Lower lobe of right lung (tissue), 2 donors: Measurements from ENCODE around the gene SERGEF. TPM values are rescaled to one million over a fixed set of nuclear protein-coding genes. Genes with fewer than 3 reads are reported as not detected.

Experiments
- ATAC-seq, 2 donors: fragments of 200-7000 bp; cut with Tn5 transposase; one replicate each; pipeline ENCODE4 v1.9.1; 2020 to 2022; ENCODE audit warnings: mild to moderate bottlenecking in 2 of 2, moderate library complexity in 2 of 2
- DNase-seq: peaks from one replicate; pipeline ENCODE4 v3.0.0-alpha.2; 2020
- H3K27ac ChIP-seq: fragments of 200-600 bp; one replicate; pipeline ENCODE4 v1.8.0; 2022
- H3K27me3 ChIP-seq: fragments of 200-600 bp; one replicate; pipeline ENCODE4 v1.8.0; 2022; ENCODE audit warnings: low read depth
- H3K36me3 ChIP-seq: fragments of 200-600 bp; one replicate; pipeline ENCODE4 v1.8.0; 2022; ENCODE audit warnings: mild to moderate bottlenecking
- H3K4me1 ChIP-seq: fragments of 200-600 bp; one replicate; pipeline ENCODE4 v1.8.0; 2022
- H3K4me3 ChIP-seq: fragments of 200-600 bp; one replicate; pipeline ENCODE4 v1.8.0; 2022; ENCODE audit warnings: mild to moderate bottlenecking
- H3K9me3 ChIP-seq: fragments of 200-600 bp; one replicate; pipeline ENCODE4 v1.8.0; 2022
- intact Hi-C: fragments of 100-400 bp; cut with DNase I; formaldehyde crosslinking; loops from one replicate; pipeline ENCODE4 v1.11.0; 2022
- total RNA-seq: library from RNA; stranded (reverse); fragmentation: NEBNext Ultra II Directional; extraction: Animal tissue kit (Norgen Biotek cat#: 25700); gene quantifications from one replicate; pipeline ENCODE4 v1.2.1, GENCODE V29; 2021
- TF ChIP-seq, protein P1 (sequence below): fragments of 200-600 bp; IDR thresholded peaks from one replicate; pipeline ENCODE4 v1.8.0; 2022; ENCODE audit warnings: antibody characterized with exemption, mild to moderate bottlenecking
- donor health status: DM: no; HTN: yes; CAD: no; lungs with severe emphysema.

Gene SERGEF
- total RNA-seq, 1 donor from 2014 or later: 28.4 TPM

DNA sequence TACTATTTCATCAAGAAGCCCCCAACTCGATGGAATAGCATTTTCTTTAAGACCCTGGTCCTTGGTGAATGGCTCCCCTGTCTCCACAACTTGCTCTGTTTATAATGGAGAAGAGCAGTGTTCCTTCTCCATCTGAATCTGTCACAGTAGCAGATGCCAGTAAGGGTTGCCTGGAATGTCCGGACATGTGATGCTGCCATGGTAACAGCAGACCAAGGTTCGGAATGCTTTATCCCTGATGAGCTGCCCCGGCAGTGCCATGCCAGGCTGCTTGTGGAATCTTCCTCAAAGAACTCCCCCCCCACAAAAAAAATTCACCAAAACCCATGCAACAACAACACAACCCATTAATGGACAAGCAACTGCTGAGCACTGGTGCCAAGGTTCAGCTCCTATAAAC, 205.8 kb downstream of the SERGEF start:
- Histone ChIP-seq H3K36me3 (no peaks in the 10 kb centered on the region), H3K27me3 (no peaks in the 10 kb centered on the region), H3K27ac (no peak overlapping the region), H3K4me3 (no peak overlapping the region), H3K9me3 (no peaks in the 10 kb centered on the region), H3K4me1 (no peaks in the 10 kb centered on the region)
- TF ChIP-seq, protein P1, sequence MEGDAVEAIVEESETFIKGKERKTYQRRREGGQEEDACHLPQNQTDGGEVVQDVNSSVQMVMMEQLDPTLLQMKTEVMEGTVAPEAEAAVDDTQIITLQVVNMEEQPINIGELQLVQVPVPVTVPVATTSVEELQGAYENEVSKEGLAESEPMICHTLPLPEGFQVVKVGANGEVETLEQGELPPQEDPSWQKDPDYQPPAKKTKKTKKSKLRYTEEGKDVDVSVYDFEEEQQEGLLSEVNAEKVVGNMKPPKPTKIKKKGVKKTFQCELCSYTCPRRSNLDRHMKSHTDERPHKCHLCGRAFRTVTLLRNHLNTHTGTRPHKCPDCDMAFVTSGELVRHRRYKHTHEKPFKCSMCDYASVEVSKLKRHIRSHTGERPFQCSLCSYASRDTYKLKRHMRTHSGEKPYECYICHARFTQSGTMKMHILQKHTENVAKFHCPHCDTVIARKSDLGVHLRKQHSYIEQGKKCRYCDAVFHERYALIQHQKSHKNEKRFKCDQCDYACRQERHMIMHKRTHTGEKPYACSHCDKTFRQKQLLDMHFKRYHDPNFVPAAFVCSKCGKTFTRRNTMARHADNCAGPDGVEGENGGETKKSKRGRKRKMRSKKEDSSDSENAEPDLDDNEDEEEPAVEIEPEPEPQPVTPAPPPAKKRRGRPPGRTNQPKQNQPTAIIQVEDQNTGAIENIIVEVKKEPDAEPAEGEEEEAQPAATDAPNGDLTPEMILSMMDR: no peak
- no peak for DNase-seq
- no peak for ATAC-seq
- intact Hi-C loops: no loop called here

GRCh38 chr11:17805873-17806272, 207.0 kb downstream of the SERGEF start:
- H3K9me3 ChIP-seq: no peaks in the 10 kb centered on the region
- no peak overlapping the region for H3K27ac ChIP-seq
- no peak overlapping the region for H3K4me3 ChIP-seq
- H3K4me1 ChIP-seq: no peaks in the 10 kb centered on the region
- intact Hi-C loops: no loop called here
- TF ChIP-seq, protein P1: no peak
- no peak for DNase-seq
- no peaks in the 10 kb centered on the region for H3K36me3 ChIP-seq
- ATAC-seq: no peak
- no peaks in the 10 kb centered on the region for H3K27me3 ChIP-seq

DNA sequence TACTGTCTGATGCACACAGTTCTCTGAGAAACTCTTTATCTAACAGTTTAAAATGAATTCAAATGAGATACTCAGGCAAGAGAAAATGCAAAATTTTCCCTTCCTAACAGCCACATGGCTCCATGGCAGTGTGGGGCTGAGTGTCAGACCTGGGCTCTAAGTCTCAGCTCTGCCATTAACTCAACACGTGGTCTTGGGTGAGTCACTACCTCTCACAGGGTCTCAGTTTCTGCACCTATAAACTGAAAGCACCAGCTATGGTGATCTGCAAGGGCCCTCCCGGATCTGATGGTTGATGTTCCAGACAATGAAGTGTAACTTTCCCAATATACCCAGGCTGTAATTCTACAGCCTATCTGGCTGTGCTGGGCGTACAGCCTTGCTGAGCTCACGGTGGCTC, 207.8 kb downstream of the SERGEF start:
- DNase-seq (no peak), ATAC-seq (no peak)
- H3K9me3 ChIP-seq: no peaks in the 10 kb centered on the region
- no peak overlapping the region for H3K27ac ChIP-seq
- no peaks in the 10 kb centered on the region for H3K27me3 ChIP-seq
- intact Hi-C loops: no loop called here
- TF ChIP-seq, protein P1: no peak
- H3K36me3 ChIP-seq: no peaks in the 10 kb centered on the region
- H3K4me3 ChIP-seq: no peak overlapping the region
- H3K4me1 ChIP-seq: no peaks in the 10 kb centered on the region

DNA sequence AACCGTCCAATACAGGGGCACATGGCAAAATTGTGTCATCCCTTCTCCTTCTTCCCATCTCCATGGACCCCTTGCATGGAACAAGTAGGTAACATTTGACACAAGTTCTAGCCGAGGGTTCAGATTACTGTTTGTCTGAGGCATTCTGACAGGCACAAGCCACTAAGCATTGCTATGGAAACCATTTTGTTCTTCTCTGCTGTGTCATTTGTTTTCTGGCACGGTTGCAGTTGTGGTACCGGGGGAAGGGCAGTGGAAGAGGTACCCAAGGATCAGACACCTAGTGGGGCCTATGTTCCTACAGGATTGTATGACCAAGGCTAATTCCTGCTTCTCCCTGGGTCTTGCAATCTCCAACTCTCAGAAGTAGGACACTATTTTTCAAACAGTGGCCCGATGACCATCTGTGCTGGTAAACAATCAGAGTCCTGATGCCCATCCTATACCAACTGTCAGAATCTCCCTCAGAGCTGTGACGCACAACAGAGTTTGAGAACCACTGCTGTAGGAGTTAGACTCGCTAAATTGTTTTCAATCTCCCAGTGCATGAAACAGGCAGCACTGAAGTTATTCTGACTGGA, 209.0 kb downstream of the SERGEF start:
- Histone ChIP-seq H3K27ac (no peak overlapping the region), H3K9me3 (no peaks in the 10 kb centered on the region), H3K4me1 (no peaks in the 10 kb centered on the region), H3K27me3 (no peaks in the 10 kb centered on the region), H3K4me3 (no peak overlapping the region), H3K36me3 (no peaks in the 10 kb centered on the region)
- ATAC-seq (no peak), DNase-seq (no peak)
- TF ChIP-seq, protein P1: no peak
- intact Hi-C loops: no loop called here

- no peak for DNase-seq
- Histone ChIP-seq H3K27me3 (no peaks in the 10 kb centered on the region), H3K9me3 (no peaks in the 10 kb centered on the region), H3K4me3 (no peak overlapping the region), H3K36me3 (no peaks in the 10 kb centered on the region), H3K27ac (no peak overlapping the region), H3K4me1 (no peaks in the 10 kb centered on the region)
- no peak for ATAC-seq
- intact Hi-C loops: no loop called here
- TF ChIP-seq, protein P1: no peak
Measured at GRCh38 chr11:17802491-17802890, 210.4 kb downstream of the SERGEF start.
